Measurements from ENCODE around the gene LRRIQ1.
"Not testable (repeated sequence)": the region's sequence is repeated elsewhere in the genome, so short reads cannot be mapped to it uniquely, and the experiment has no call there.

Gene LRRIQ1

GRCh38 chr12:85036234-85036707 lies at the start of gene LRRIQ1, which contains the start of gene TSPAN19:
Gene LRRIQ1, plus strand, starts transcription at chr12:85036351. Its CDS starts 1,826 bp downstream, at chr12:85038177.
Gene TSPAN19, minus strand, starts transcription at chr12:85036277. Its CDS starts 6,331 bp downstream, at chr12:85029946.
- peak; percentile 8 to 14 for DNase-seq
- no peak for TF ChIP-seq GATA1 (IDR thresholded peaks at IDR 0.05; ENCODE audit: low read depth, low read length)
- no peak for TF ChIP-seq POLR2A (IDR thresholded peaks at IDR 0.05; ENCODE audit: low read length)

- no peak for DNase-seq
- TF ChIP-seq GATA1 (IDR thresholded peaks at IDR 0.05; ENCODE audit: low read depth, low read length) (no peak), POLR2A (IDR thresholded peaks at IDR 0.05; ENCODE audit: low read length) (no peak)
These were observed 49.6 kb upstream of the LRRIQ1 start for GRCh38 chr12:84986586-84986985.

GRCh38 chr12:84994426-84994825 lies 41.7 kb upstream of the LRRIQ1 start:
- TF ChIP-seq GATA1 (IDR thresholded peaks at IDR 0.05; ENCODE audit: low read depth, low read length): no peak
- TF ChIP-seq POLR2A (IDR thresholded peaks at IDR 0.05; ENCODE audit: low read length): no peak
- no peak for DNase-seq

GRCh38 chr12:84995641-84996040 lies 40.5 kb upstream of the LRRIQ1 start:
- no peak for TF ChIP-seq POLR2A (IDR thresholded peaks at IDR 0.05; ENCODE audit: low read length)
- no peak for TF ChIP-seq GATA1 (IDR thresholded peaks at IDR 0.05; ENCODE audit: low read depth, low read length)
- no peak for DNase-seq

GRCh38 chr12:84996759-84997158 lies 39.4 kb upstream of the LRRIQ1 start:
- no peak for DNase-seq
- no peak for TF ChIP-seq GATA1 (IDR thresholded peaks at IDR 0.05; ENCODE audit: low read depth, low read length)
- no peak for TF ChIP-seq POLR2A (IDR thresholded peaks at IDR 0.05; ENCODE audit: low read length)

- TF ChIP-seq GATA1 (IDR thresholded peaks at IDR 0.05; ENCODE audit: low read depth, low read length) (no peak), POLR2A (IDR thresholded peaks at IDR 0.05; ENCODE audit: low read length) (no peak)
- no peak for DNase-seq
These were observed 37.8 kb upstream of the LRRIQ1 start for GRCh38 chr12:84998341-84998740.

GRCh38 chr12:85000729-85001128 lies 35.4 kb upstream of the LRRIQ1 start:
- no peak for TF ChIP-seq GATA1 (IDR thresholded peaks at IDR 0.05; ENCODE audit: low read depth, low read length)
- TF ChIP-seq POLR2A (IDR thresholded peaks at IDR 0.05; ENCODE audit: low read length): no peak
- no peak for DNase-seq

GRCh38 chr12:85002778-85003296 lies 33.3 kb upstream of the LRRIQ1 start:
- TF ChIP-seq GATA1 (IDR thresholded peaks at IDR 0.05; ENCODE audit: low read depth, low read length) (no peak), POLR2A (IDR thresholded peaks at IDR 0.05; ENCODE audit: low read length) (no peak)
- no peak for DNase-seq

GRCh38 chr12:85004204-85004603 lies 31.9 kb upstream of the LRRIQ1 start:
- TF ChIP-seq GATA1 (IDR thresholded peaks at IDR 0.05; ENCODE audit: low read depth, low read length) (no peak), POLR2A (IDR thresholded peaks at IDR 0.05; ENCODE audit: low read length) (no peak)
- no peak for DNase-seq

- DNase-seq: not testable (repeated sequence)
These were observed 31.1 kb upstream of the LRRIQ1 start for GRCh38 chr12:85005047-85005446.

GRCh38 chr12:85005615-85006014 lies 30.5 kb upstream of the LRRIQ1 start:
- TF ChIP-seq POLR2A (IDR thresholded peaks at IDR 0.05; ENCODE audit: low read length): no peak
- no peak for TF ChIP-seq GATA1 (IDR thresholded peaks at IDR 0.05; ENCODE audit: low read depth, low read length)
- DNase-seq: no peak

GRCh38 chr12:85006206-85006605 lies 29.9 kb upstream of the LRRIQ1 start:
- TF ChIP-seq GATA1 (IDR thresholded peaks at IDR 0.05; ENCODE audit: low read depth, low read length) (no peak), POLR2A (IDR thresholded peaks at IDR 0.05; ENCODE audit: low read length) (no peak)
- no peak for DNase-seq

- no peak for DNase-seq
- TF ChIP-seq GATA1 (IDR thresholded peaks at IDR 0.05; ENCODE audit: low read depth, low read length) (no peak), POLR2A (IDR thresholded peaks at IDR 0.05; ENCODE audit: low read length) (no peak)
These were observed 28.3 kb upstream of the LRRIQ1 start for GRCh38 chr12:85007836-85008235.

- no peak for DNase-seq
- TF ChIP-seq GATA1 (IDR thresholded peaks at IDR 0.05; ENCODE audit: low read depth, low read length) (no peak), POLR2A (IDR thresholded peaks at IDR 0.05; ENCODE audit: low read length) (no peak)
These were observed 19.7 kb upstream of the LRRIQ1 start for GRCh38 chr12:85016413-85016812.

- TF ChIP-seq GATA1 (IDR thresholded peaks at IDR 0.05; ENCODE audit: low read depth, low read length) (no peak), POLR2A (IDR thresholded peaks at IDR 0.05; ENCODE audit: low read length) (no peak)
- no peak for DNase-seq
These were observed 19.0 kb upstream of the LRRIQ1 start for GRCh38 chr12:85017133-85017532.

GRCh38 chr12:85017618-85018017 lies 18.5 kb upstream of the LRRIQ1 start:
- DNase-seq: no peak
- no peak for TF ChIP-seq GATA1 (IDR thresholded peaks at IDR 0.05; ENCODE audit: low read depth, low read length)
- TF ChIP-seq POLR2A (IDR thresholded peaks at IDR 0.05; ENCODE audit: low read length): no peak
